DOHH2 (cell line): Measurements from ENCODE around the gene SEMA3E.

Experiments used
- H3F3A ChIP-seq: fragments of 200-600 bp; sonication (generic), shearing (Covaris generic); 2 replicates; pipeline ENCODE4 v1.6.0; 2016; ENCODE audit warnings: antibody characterized with exemption, mild to moderate bottlenecking; ENCODE audit not compliant: control insufficient read depth, insufficient read depth
- H3K27ac ChIP-seq: fragments of 200-600 bp; sonication (generic); 2 replicates; pipeline ENCODE4 v1.5.1; 2014; ENCODE audit warnings: low read depth, mild to moderate bottlenecking, low read length, moderate library complexity
- H3K27me3 ChIP-seq: fragments of 200-600 bp; sonication (generic); 2 replicates; pipeline ENCODE4 v1.6.1; 2014; ENCODE audit warnings: mild to moderate bottlenecking, low read length, mixed read lengths; ENCODE audit not compliant: control insufficient read depth
- H3K36me3 ChIP-seq: fragments of 200-600 bp; sonication (generic); 2 replicates; pipeline ENCODE4 v1.6.1; 2014; ENCODE audit warnings: mild to moderate bottlenecking, low read length, moderate library complexity, mixed read lengths; ENCODE audit not compliant: control insufficient read depth
- H3K4me1 ChIP-seq: fragments of 200-600 bp; sonication (generic); 2 replicates; pipeline ENCODE4 v1.6.1; 2014; ENCODE audit warnings: mild to moderate bottlenecking, low read length, mixed read lengths; ENCODE audit not compliant: control insufficient read depth
- H3K4me2 ChIP-seq: fragments of 200-600 bp; sonication (generic); 2 replicates; pipeline ENCODE4 v1.6.0; 2014; ENCODE audit warnings: mild to moderate bottlenecking, low read length, moderate library complexity
- H3K4me3 ChIP-seq: fragments of 200-600 bp; sonication (generic); 2 replicates; pipeline ENCODE4 v1.5.1; 2014; ENCODE audit warnings: mild to moderate bottlenecking, low read length, mixed read lengths
- H3K79me2 ChIP-seq: fragments of 200-600 bp; sonication (generic); 2 replicates; pipeline ENCODE4 v1.6.1; 2014; ENCODE audit warnings: mild to moderate bottlenecking, low read length, mixed read lengths; ENCODE audit not compliant: control insufficient read depth
- H3K9me2 ChIP-seq: fragments of 200-600 bp; sonication (generic); replicated peaks from 2 replicates; pipeline ENCODE4 v1.6.1; 2014; ENCODE audit warnings: mild to moderate bottlenecking, low read length, mixed read lengths; ENCODE audit not compliant: control insufficient read depth
- H3K9me3 ChIP-seq: fragments of 200-600 bp; sonication (generic); 2 replicates; pipeline ENCODE4 v1.6.1; 2014; ENCODE audit warnings: antibody characterized with exemption, low read length, mixed read lengths; ENCODE audit not compliant: control insufficient read depth, insufficient read depth
- H4K20me1 ChIP-seq: fragments of 200-600 bp; sonication (generic); 2 replicates; pipeline ENCODE4 v1.6.0; 2014; ENCODE audit warnings: low read depth, mild to moderate bottlenecking, antibody characterized with exemption, low read length, moderate library complexity; ENCODE audit not compliant: control insufficient read depth, insufficient read depth
- EZH2phosphoT487 ChIP-seq: fragments of 200-600 bp; sonication (generic); IDR thresholded peaks from 2 replicates; pipeline ENCODE4 v1.6.1; 2017; ENCODE audit warnings: borderline replicate concordance, mild to moderate bottlenecking, antibody characterized with exemption, low read length, moderate library complexity, mixed read lengths
- TF ChIP-seq, protein P1 (sequence below): fragments of 200-600 bp; sonication (generic); IDR thresholded peaks from one replicate; pipeline ENCODE4 v1.5.1; 2014; ENCODE audit warnings: antibody characterized with exemption, mild to moderate bottlenecking, low read depth, low read length; ENCODE audit not compliant: poor library complexity, severe bottlenecking

The SEMA3E gene

DNA sequence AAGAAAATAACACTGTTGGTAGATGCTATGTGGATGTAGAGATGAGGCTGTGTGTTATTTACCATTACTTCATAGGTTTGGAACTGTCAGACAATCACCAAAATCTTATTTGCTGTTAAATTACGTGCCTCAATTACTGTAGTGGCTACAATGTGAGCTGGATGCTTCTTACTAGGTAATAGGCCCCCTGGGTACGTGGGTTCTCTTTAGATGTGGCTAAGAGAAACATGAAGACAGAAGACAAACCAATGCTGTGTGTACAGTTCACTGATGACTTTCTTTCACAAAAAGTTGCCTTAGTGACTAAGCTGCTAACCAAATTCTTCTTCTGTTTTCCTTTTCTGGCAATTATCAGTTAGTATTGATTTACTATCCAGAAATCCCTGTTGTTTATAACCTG is 144.6 kb downstream of the SEMA3E start:
- no peaks in the 10 kb centered on the region for H3K27me3 ChIP-seq
- TF ChIP-seq, protein P1, sequence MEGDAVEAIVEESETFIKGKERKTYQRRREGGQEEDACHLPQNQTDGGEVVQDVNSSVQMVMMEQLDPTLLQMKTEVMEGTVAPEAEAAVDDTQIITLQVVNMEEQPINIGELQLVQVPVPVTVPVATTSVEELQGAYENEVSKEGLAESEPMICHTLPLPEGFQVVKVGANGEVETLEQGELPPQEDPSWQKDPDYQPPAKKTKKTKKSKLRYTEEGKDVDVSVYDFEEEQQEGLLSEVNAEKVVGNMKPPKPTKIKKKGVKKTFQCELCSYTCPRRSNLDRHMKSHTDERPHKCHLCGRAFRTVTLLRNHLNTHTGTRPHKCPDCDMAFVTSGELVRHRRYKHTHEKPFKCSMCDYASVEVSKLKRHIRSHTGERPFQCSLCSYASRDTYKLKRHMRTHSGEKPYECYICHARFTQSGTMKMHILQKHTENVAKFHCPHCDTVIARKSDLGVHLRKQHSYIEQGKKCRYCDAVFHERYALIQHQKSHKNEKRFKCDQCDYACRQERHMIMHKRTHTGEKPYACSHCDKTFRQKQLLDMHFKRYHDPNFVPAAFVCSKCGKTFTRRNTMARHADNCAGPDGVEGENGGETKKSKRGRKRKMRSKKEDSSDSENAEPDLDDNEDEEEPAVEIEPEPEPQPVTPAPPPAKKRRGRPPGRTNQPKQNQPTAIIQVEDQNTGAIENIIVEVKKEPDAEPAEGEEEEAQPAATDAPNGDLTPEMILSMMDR: no peak
- TF ChIP-seq EZH2phosphoT487: no peak
- peaks cover 4% of the 10 kb centered on the region; the same call in 1 of the 2 replicates for H3K9me3 ChIP-seq
- no peaks in the 10 kb centered on the region for H4K20me1 ChIP-seq
- no peak overlapping the region for H3K4me3 ChIP-seq
- no peaks in the 10 kb centered on the region for H3K79me2 ChIP-seq
- no peaks in the 10 kb centered on the region for H3F3A ChIP-seq
- no peak overlapping the region for H3K4me2 ChIP-seq
- no peaks in the 10 kb centered on the region for H3K36me3 ChIP-seq
- no peaks in the 10 kb centered on the region for H3K4me1 ChIP-seq
- H3K27ac ChIP-seq: no peak overlapping the region
- H3K9me2 ChIP-seq: no peaks in the 10 kb centered on the region

DNA sequence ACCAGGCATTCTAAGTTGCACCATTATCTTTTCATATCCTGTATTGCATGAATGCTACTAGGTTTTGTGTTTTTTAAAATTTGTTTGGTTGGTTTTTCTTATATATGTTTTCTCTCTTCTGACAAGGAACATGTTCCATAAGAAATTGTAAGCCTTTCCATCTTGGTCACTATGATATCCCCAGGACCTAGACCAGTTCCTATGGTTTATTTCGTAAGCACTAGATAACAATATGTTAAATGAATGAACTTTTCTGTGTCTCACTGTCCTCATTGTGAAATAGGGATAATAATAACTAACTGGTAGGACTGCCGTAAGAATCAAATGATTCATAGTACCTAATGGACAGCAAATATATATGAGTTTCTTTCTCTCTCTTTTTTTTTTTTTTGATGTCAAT is 146.3 kb downstream of the SEMA3E start:
- H3K4me2 ChIP-seq: no peak overlapping the region
- no peaks in the 10 kb centered on the region for H3K36me3 ChIP-seq
- H3K79me2 ChIP-seq: no peaks in the 10 kb centered on the region
- H4K20me1 ChIP-seq: no peaks in the 10 kb centered on the region
- no peaks in the 10 kb centered on the region for H3K9me2 ChIP-seq
- H3K4me1 ChIP-seq: no peaks in the 10 kb centered on the region
- peaks cover 4% of the 10 kb centered on the region; the same call in 1 of the 2 replicates for H3K9me3 ChIP-seq
- no peaks in the 10 kb centered on the region for H3K27me3 ChIP-seq
- H3K4me3 ChIP-seq: no peak overlapping the region
- no peaks in the 10 kb centered on the region for H3F3A ChIP-seq
- TF ChIP-seq, protein P1: no peak
- TF ChIP-seq EZH2phosphoT487: no peak
- no peak overlapping the region for H3K27ac ChIP-seq

DNA sequence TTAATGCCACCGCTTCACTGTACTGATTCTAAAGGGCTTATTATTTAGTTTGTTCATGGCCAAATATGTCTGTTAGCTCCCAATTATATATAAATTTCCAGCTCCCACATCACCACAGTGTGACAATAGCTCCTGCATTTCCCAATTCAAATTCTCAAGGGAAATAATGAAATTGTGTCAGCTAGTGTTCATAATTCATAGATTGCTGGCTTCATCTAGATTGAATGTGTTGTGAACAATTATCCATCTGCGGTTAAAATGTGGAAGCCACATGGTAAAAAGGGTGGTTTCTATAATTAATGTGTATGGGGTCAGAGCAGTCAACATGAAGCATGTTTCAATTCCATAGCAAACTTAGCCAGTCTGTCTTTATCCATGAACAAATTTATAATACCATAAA is 154.3 kb downstream of the SEMA3E start:
- H3K36me3 ChIP-seq: no peaks in the 10 kb centered on the region
- no peaks in the 10 kb centered on the region for H3F3A ChIP-seq
- H3K27me3 ChIP-seq: no peaks in the 10 kb centered on the region
- no peaks in the 10 kb centered on the region for H3K9me3 ChIP-seq
- H3K27ac ChIP-seq: no peak overlapping the region
- no peaks in the 10 kb centered on the region for H3K79me2 ChIP-seq
- no peak overlapping the region for H3K4me3 ChIP-seq
- no peak for TF ChIP-seq EZH2phosphoT487
- TF ChIP-seq, protein P1: no peak
- no peaks in the 10 kb centered on the region for H4K20me1 ChIP-seq
- H3K4me1 ChIP-seq: no peaks in the 10 kb centered on the region
- H3K9me2 ChIP-seq: no peaks in the 10 kb centered on the region
- H3K4me2 ChIP-seq: no peak overlapping the region

DNA sequence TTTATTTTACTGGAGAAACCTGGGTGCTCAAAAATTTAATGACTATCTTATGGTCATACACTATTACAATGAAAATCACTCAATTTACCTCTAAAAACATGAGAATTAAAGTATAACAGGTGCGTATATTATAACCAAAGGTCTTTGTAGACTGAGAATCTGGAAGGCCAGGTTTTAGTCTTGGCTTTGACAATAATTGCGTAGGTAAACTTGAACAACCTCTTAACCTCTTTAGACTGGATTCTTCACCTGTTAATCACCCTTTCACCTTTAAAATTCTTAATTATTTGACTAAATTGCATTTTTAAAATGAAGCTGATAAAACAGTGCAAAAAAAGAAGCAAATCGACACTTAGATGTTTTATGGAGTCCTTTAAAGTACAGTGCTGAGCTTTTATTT is 156.1 kb downstream of the SEMA3E start:
- Histone ChIP-seq H4K20me1 (no peaks in the 10 kb centered on the region), H3K9me2 (no peaks in the 10 kb centered on the region), H3K36me3 (no peaks in the 10 kb centered on the region), H3K27me3 (no peaks in the 10 kb centered on the region), H3K4me2 (no peak overlapping the region), H3K4me3 (no peak overlapping the region), H3K79me2 (no peaks in the 10 kb centered on the region), H3K4me1 (no peaks in the 10 kb centered on the region), H3F3A (no peaks in the 10 kb centered on the region), H3K27ac (no peak overlapping the region), H3K9me3 (no peaks in the 10 kb centered on the region)
- TF ChIP-seq EZH2phosphoT487: no peak
- TF ChIP-seq, protein P1: no peak
